Hematopoietic multipotent progenitor cell treated with erythropoietin and hydrocortisone succinate and interleukin-3 and kit ligand, for 15 days (in vitro differentiated cells): ENCODE results near the gene VEZF1.

Source experiments
- DNase-seq: peaks from one replicate; pipeline ENCODE4 v3.0.0-alpha.2; 2015; ENCODE audit warnings: low spot score

Gene VEZF1

DNA sequence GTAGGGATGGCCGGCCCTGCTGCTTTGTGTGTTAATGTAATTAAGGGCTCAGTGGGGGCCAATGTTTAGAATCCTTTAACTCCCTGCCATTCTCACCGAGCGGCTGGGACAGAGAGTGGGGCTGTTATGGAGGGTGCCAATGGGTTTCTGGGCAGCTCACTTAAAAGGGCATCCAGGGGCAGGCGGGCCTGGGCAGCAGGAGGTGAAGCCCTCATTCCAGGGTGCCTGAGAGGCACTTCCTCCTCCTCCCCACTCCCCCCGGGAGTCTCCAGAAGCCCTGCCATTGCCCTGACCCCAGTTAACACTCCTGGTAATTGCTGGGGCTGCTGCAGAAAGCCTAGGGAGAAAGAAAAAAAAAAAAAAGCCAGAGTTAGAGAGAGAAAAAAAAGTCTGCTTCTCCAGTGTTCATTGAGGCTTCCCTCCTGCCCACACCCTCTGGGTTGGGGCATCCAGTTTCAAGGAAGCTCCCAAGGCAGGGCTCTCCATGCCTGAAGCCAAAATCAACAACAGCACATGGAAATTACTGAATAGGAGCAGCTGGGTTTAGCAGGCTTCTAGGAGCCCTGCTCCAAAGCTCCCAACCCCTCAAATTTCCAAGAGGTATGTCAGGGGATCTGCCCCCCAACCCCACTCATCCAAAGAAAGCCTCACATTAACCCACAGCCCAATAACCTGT, 60.9 kb downstream of the VEZF1 start:
- no peak for DNase-seq

DNA sequence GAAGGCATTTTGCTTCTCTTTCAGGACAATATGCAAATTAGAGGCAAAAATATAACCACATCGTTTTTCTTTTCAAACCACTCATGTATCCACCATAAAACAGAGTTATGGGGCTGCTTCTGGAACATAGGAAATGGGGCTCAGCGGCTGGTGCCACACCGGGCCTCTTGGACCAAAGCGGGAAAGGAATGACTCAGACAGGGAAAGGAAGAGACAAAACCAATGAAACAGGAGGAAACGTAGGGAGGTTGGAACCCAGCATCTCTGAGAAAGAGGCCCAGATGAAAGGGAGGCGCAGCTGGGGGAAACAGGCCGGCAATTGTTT, 61.4 kb downstream of the VEZF1 start:
- no peak for DNase-seq

DNA sequence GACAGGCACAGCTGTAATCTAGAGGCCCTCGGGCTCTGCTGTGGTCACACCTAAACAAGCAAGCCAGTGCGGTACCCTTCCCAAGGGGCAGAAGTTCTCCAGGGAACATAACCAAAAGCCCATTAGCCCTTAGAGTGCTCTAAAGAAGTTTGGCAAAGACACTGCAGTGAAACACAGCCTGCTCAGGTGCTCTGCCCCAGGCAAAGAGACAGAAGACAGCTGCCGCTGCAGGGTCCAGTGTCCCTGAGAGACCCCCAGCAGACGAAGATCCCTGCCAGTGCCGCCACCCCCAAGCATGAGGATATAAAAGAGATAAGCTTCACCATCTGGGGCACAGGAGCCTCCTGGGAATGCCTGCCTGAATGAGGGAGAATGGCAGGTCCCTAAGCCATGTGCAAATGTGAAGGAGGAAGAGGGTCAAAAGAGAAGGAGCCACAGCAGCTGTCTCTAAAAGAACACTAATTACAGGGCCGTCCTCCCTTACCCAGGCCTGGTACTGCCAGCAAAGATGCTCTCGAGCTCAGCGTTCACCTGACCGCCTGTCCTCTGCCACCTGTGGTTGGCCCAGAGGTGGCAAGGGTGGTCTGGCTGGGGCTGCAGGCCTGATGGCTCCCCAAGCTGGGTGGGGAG, 62.6 kb downstream of the VEZF1 start:
- no peak for DNase-seq

GRCh38 chr17:57924677-57925076, 63.4 kb downstream of the VEZF1 start:
- DNase-seq = no peak
